Type B pancreatic cell (in vitro differentiated cells): Measurements from ENCODE around the gene FEM1C. TPM values are rescaled to one million over a fixed set of nuclear protein-coding genes. Genes with fewer than 3 reads are reported as not detected.

Source experiments
- DNase-seq: peaks from one replicate; pipeline ENCODE4 v3.0.0; 2021; ENCODE audit warnings: mixed read lengths; ENCODE audit not compliant: unreplicated experiment; ENCODE audit errors: extremely low spot score
- H3K27ac Mint-ChIP-seq: 2 replicates; pipeline ENCODE4 v1.8.0; 2021; ENCODE audit warnings: mild to moderate bottlenecking, mixed read lengths
- H3K27me3 Mint-ChIP-seq: 2 replicates; pipeline ENCODE4 v1.8.0; 2021; ENCODE audit warnings: mixed read lengths
- H3K36me3 Mint-ChIP-seq: 2 replicates; pipeline ENCODE4 v1.8.0; 2021; ENCODE audit warnings: mixed read lengths
- H3K4me1 Mint-ChIP-seq: one replicate; pipeline ENCODE4 v1.8.0; 2021; ENCODE audit warnings: mixed read lengths; ENCODE audit not compliant: unreplicated experiment
- H3K4me3 Mint-ChIP-seq: 2 replicates; pipeline ENCODE4 v1.8.0; 2021; ENCODE audit warnings: mild to moderate bottlenecking, mixed read lengths
- H3K9me3 Mint-ChIP-seq: 2 replicates; pipeline ENCODE4 v1.8.0; 2021; ENCODE audit warnings: mixed read lengths
- total RNA-seq: library from RNA; stranded (reverse); gene quantifications from 2 replicates; pipeline ENCODE4 v1.2.1, GENCODE V29; 2021; ENCODE audit warnings: low replicate concordance
- TF ChIP-seq, protein P1 (sequence below): fragments of 200-600 bp; sonication (generic); conservative IDR thresholded peaks from 2 replicates; pipeline ENCODE4 v1.5.0; 2021; ENCODE audit warnings: antibody characterized with exemption, mild to moderate bottlenecking

Gene FEM1C
- total RNA-seq, 1 donor from 2014 or later, result 15.8 TPM

DNA sequence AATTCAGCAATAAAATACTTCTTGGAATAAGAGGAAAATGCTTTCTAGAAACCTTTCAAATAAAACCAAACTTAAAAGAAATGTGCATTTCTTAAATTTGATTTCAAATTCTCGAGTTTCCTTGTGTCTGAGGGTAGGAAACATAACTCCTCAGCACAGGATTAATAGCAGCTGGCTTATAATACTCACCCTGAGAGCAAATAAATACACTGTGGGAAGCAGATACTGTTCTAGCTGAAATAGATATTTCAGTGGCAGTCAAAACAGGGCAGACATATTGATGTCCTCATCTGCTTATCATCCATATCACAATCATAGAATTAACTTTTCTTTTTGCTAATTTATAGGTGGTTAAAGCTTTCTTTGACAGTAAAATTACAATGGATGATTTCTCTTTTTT, 24.1 kb upstream of the FEM1C start:
- no peak for DNase-seq
- TF ChIP-seq, protein P1, sequence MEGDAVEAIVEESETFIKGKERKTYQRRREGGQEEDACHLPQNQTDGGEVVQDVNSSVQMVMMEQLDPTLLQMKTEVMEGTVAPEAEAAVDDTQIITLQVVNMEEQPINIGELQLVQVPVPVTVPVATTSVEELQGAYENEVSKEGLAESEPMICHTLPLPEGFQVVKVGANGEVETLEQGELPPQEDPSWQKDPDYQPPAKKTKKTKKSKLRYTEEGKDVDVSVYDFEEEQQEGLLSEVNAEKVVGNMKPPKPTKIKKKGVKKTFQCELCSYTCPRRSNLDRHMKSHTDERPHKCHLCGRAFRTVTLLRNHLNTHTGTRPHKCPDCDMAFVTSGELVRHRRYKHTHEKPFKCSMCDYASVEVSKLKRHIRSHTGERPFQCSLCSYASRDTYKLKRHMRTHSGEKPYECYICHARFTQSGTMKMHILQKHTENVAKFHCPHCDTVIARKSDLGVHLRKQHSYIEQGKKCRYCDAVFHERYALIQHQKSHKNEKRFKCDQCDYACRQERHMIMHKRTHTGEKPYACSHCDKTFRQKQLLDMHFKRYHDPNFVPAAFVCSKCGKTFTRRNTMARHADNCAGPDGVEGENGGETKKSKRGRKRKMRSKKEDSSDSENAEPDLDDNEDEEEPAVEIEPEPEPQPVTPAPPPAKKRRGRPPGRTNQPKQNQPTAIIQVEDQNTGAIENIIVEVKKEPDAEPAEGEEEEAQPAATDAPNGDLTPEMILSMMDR, result no peak
- no peaks in the 10 kb centered on the region for H3K4me1 Mint-ChIP-seq
- H3K27me3 Mint-ChIP-seq, result no peaks in the 10 kb centered on the region
- H3K27ac Mint-ChIP-seq, result no peak overlapping the region
- H3K4me3 Mint-ChIP-seq, result no peak overlapping the region
- no peaks in the 10 kb centered on the region for H3K36me3 Mint-ChIP-seq
- H3K9me3 Mint-ChIP-seq, result no peaks in the 10 kb centered on the region

DNA sequence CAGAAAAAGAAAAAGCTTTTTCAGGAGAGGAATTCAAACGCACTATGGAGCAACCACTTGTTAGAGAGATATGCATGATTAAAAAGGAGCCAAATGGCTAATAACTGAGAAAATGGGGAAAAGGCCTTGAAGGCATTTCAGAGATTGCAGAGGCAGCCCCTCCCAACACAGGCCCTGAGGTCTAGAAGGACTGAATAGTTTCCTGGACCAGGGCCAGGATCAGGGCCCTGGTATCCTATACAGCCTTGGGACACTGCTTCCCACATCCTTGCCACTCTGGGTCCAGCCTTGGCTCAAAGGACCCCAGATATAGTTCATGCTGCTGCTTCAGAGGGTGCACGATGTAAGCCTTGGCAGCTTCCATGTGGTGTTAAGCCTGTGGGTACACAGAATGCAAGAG, 20.7 kb upstream of the FEM1C start:
- H3K4me3 Mint-ChIP-seq, result no peak overlapping the region
- TF ChIP-seq, protein P1, result no peak
- DNase-seq, result no peak
- H3K27me3 Mint-ChIP-seq, result no peaks in the 10 kb centered on the region
- H3K27ac Mint-ChIP-seq, result no peak overlapping the region
- H3K4me1 Mint-ChIP-seq, result no peaks in the 10 kb centered on the region
- H3K36me3 Mint-ChIP-seq, result no peaks in the 10 kb centered on the region
- H3K9me3 Mint-ChIP-seq, result no peaks in the 10 kb centered on the region

DNA sequence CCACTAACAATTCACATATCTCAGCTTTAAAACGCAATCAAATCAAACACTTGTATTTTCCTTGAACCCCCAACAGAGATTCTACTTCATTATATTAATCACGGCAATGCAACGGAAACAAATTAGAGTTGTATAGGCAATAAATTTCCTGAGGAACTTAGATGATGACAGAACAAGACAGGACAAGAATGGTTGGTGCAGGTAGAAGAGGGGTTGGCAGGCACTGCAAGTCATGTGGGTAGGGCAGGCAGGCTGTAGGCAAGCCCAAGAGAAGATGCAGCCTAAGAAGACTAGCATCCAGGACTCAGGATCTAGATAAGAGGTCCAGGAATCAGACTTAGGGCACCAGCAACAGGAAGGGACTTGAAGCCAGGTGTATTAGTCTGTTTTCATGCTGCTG, 16.6 kb upstream of the FEM1C start:
- H3K27ac Mint-ChIP-seq, result no peak overlapping the region
- H3K27me3 Mint-ChIP-seq, result no peaks in the 10 kb centered on the region
- peaks cover 7% of the 10 kb centered on the region for H3K4me1 Mint-ChIP-seq
- DNase-seq, result no peak
- no peak overlapping the region for H3K4me3 Mint-ChIP-seq
- H3K36me3 Mint-ChIP-seq, result no peaks in the 10 kb centered on the region
- H3K9me3 Mint-ChIP-seq, result no peaks in the 10 kb centered on the region
- TF ChIP-seq, protein P1, result no peak

DNA sequence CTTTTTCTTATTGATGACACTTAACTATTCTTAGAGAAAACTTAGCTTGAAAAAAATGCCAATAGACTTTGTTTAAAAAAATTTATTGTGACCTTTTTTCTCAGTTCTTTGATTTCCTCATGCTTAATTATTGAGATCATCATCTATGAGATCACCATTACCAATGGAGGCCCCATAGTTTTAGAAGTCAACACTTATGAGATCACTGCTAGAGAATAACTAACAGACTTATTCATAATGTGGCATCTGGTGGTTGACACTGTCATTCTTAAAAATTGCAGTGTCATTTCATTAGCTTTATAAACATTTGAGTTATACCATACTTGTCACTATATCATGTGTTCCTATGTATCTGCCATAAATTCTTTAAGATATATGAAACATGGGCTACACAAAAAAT, 14.9 kb upstream of the FEM1C start:
- H3K9me3 Mint-ChIP-seq, result no peaks in the 10 kb centered on the region
- H3K27me3 Mint-ChIP-seq, result no peaks in the 10 kb centered on the region
- H3K4me1 Mint-ChIP-seq, result peaks cover 7% of the 10 kb centered on the region
- H3K27ac Mint-ChIP-seq, result no peak overlapping the region
- DNase-seq, result no peak
- H3K36me3 Mint-ChIP-seq, result no peaks in the 10 kb centered on the region
- TF ChIP-seq, protein P1, result no peak
- H3K4me3 Mint-ChIP-seq, result no peak overlapping the region

DNA sequence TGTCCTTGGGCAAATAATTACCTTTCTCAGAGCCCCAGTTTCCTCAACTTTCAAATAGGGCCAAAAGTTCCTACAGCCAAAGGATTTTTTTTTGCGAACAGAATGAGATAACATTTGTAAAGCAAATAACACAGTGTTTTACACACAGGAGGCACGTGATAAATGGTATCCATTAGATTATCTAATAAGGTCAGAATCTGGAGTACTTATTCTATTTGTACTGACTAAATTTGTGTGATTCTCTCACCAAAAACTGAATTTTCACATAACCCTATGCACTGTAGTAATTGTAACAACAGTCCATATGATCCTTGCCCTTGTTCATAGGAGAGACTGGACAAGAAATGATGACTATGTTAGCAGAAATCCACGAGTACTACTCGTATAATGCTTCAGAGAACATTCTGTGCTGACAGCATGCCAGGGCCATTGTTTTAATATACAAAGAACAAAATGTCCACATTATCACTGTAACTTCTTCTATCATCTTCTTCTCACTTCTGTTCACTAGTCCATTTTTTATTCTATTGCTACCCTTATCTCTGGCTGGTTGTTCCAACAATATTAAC, 13.9 kb upstream of the FEM1C start:
- no peak for DNase-seq
- Mint-ChIP-seq H3K36me3 (no peaks in the 10 kb centered on the region), H3K27me3 (no peaks in the 10 kb centered on the region), H3K4me3 (no peak overlapping the region), H3K4me1 (peaks cover 7% of the 10 kb centered on the region), H3K9me3 (no peaks in the 10 kb centered on the region), H3K27ac (no peak overlapping the region)
- TF ChIP-seq, protein P1, result no peak
